Measurements from ENCODE around the gene TANGO2. TPM values are rescaled to one million over a fixed set of nuclear protein-coding genes. Genes with fewer than 3 reads are reported as not detected.

TANGO2 gene
- total RNA-seq, 2 donors from 2014 or later: 34.3 to 40.1 TPM

- intact Hi-C loops (cut with DNase I): no loop called here
- TF ChIP-seq POLR2A (IDR thresholded peaks at IDR 0.05) (no peak), POLR2AphosphoS5 (IDR thresholded peaks at IDR 0.05) (no peak)
- TF ChIP-seq, protein P1, sequence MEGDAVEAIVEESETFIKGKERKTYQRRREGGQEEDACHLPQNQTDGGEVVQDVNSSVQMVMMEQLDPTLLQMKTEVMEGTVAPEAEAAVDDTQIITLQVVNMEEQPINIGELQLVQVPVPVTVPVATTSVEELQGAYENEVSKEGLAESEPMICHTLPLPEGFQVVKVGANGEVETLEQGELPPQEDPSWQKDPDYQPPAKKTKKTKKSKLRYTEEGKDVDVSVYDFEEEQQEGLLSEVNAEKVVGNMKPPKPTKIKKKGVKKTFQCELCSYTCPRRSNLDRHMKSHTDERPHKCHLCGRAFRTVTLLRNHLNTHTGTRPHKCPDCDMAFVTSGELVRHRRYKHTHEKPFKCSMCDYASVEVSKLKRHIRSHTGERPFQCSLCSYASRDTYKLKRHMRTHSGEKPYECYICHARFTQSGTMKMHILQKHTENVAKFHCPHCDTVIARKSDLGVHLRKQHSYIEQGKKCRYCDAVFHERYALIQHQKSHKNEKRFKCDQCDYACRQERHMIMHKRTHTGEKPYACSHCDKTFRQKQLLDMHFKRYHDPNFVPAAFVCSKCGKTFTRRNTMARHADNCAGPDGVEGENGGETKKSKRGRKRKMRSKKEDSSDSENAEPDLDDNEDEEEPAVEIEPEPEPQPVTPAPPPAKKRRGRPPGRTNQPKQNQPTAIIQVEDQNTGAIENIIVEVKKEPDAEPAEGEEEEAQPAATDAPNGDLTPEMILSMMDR (IDR thresholded peaks at IDR 0.05): no peak
- DNase-seq (ENCODE audit: low spot score): no peak
- Histone ChIP-seq H3K27ac (no peak overlapping the region), H3K36me3 (peaks cover 5 to 7% of the 10 kb centered on the region in 2 donors), H3K4me3 (no peak overlapping the region), H3K27me3 (replicated peaks; ENCODE audit: insufficient read depth) (no peaks in the 10 kb centered on the region), H3K4me1 (replicated peaks) (no peaks in the 10 kb centered on the region), H3K9me3 (no peaks in the 10 kb centered on the region)
- 94% methylated on average over 3 of the region's 3 CpGs for WGBS
These were observed 44.2 kb upstream of the TANGO2 start for GRCh38 chr22:19976671-19977070.

GRCh38 chr22:19977296-19978243, 43.3 kb upstream of the TANGO2 start:
- intact Hi-C loops (cut with DNase I): no loop called here
- Histone ChIP-seq H3K36me3 (peaks cover 5 to 7% of the 10 kb centered on the region in 2 donors), H3K4me1 (replicated peaks) (no peaks in the 10 kb centered on the region), H3K4me3 (no peak overlapping the region), H3K27me3 (replicated peaks; ENCODE audit: insufficient read depth) (no peaks in the 10 kb centered on the region), H3K9me3 (no peaks in the 10 kb centered on the region), H3K27ac (no peak overlapping the region)
- 74% methylated on average over 31 of the region's 32 CpGs for WGBS
- TF ChIP-seq POLR2A (IDR thresholded peaks at IDR 0.05) (no peak), POLR2AphosphoS5 (IDR thresholded peaks at IDR 0.05) (no peak)
- TF ChIP-seq, protein P1 (IDR thresholded peaks at IDR 0.05): no peak
- DNase-seq (ENCODE audit: low spot score): no peak

GRCh38 chr22:19978748-19979147, 42.2 kb upstream of the TANGO2 start:
- TF ChIP-seq POLR2A (IDR thresholded peaks at IDR 0.05): no peak
- TF ChIP-seq, protein P1 (IDR thresholded peaks at IDR 0.05): no peak
- no peak for TF ChIP-seq POLR2AphosphoS5 (IDR thresholded peaks at IDR 0.05)
- DNase-seq (ENCODE audit: low spot score): no peak
- WGBS: 96% methylated on average over 12 of the region's 17 CpGs
- no peaks in the 10 kb centered on the region for H3K27me3 ChIP-seq (replicated peaks; ENCODE audit: insufficient read depth)
- intact Hi-C loops (cut with DNase I): no loop called here
- no peaks in the 10 kb centered on the region for H3K4me1 ChIP-seq (replicated peaks)
- no peak overlapping the region for H3K27ac ChIP-seq
- no peaks in the 10 kb centered on the region for H3K9me3 ChIP-seq
- no peak overlapping the region for H3K4me3 ChIP-seq
- peaks cover 5 to 7% of the 10 kb centered on the region in 2 donors for H3K36me3 ChIP-seq

DNA sequence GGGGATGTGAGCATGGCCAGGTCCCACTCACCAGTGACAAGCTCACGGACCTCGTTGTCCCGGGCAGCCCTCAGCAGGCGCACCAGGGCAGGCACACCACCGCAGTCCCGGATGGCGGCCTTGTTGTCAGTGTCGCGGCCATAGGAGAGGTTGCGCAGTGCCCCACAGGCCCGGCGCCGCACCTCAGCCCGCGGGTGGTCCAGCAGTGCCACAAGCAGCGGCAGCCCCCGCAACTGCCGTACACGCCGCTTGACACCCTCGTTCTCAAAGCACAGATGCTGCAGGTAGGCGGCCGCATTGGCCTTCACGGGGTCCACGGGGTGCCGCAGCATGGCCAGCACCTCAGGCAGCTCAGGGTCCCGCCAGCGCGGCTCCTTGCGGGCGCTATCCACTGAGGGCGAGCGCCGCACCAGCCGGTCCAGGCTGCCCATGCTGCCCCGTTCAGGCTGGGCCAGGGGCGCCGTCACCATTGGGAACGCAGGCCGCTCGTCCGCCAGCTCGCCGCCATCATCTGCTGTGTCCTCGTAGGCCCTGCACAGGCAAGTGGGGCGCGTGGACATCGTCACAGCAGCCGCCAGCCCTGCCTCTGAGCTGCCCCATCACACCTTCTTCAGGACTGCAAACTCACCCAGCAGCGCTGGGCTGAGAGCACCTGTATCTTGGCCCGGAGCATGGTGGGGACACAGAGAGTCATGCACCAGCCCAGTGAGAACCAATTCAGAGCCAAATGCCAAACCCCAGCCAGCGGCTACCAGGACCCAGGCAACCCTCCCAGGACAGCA, 41.0 kb upstream of the TANGO2 start:
- no peaks in the 10 kb centered on the region for H3K27me3 ChIP-seq (replicated peaks; ENCODE audit: insufficient read depth)
- no peak overlapping the region for H3K27ac ChIP-seq
- no peak overlapping the region for H3K4me3 ChIP-seq
- H3K9me3 ChIP-seq: no peaks in the 10 kb centered on the region
- intact Hi-C loops (cut with DNase I): no loop called here
- peaks cover 5 to 7% of the 10 kb centered on the region in 2 donors for H3K36me3 ChIP-seq
- H3K4me1 ChIP-seq (replicated peaks): no peaks in the 10 kb centered on the region
- WGBS: 96% methylated on average over 48 of the region's 52 CpGs
- TF ChIP-seq POLR2A (IDR thresholded peaks at IDR 0.05): no peak
- TF ChIP-seq, protein P1 (IDR thresholded peaks at IDR 0.05): no peak
- TF ChIP-seq POLR2AphosphoS5 (IDR thresholded peaks at IDR 0.05): no peak
- DNase-seq (ENCODE audit: low spot score): no peak
